Neural cell (in vitro differentiated cells): ENCODE measurements around the gene SERINC5. TPM values are rescaled to one million over a fixed set of nuclear protein-coding genes. Genes with fewer than 3 reads are reported as not detected.

ENCODE experiments used
- H2AFZ ChIP-seq: fragments of 200-600, 300-800 bp; sonication (generic), shearing (Covaris generic); 2 replicates; pipeline ENCODE4 v1.6.0; 2014; ENCODE audit warnings: low read depth, mild to moderate bottlenecking, antibody characterized with exemption, low read length, moderate library complexity
- H3F3A ChIP-seq: fragments of 200-600 bp; shearing (Covaris generic); 2 replicates; pipeline ENCODE4 v1.6.1; 2016; ENCODE audit warnings: mild to moderate bottlenecking, moderate library complexity, mixed read lengths, antibody characterized with exemption, low read length; ENCODE audit not compliant: insufficient read depth, poor library complexity, severe bottlenecking
- H3K27ac ChIP-seq: fragments of 200-600, 300-800 bp; sonication (generic), shearing (Covaris generic); 2 replicates; pipeline ENCODE4 v1.5.1; 2014; ENCODE audit warnings: mild to moderate bottlenecking, low read length, moderate library complexity
- H3K27me3 ChIP-seq: fragments of 300-800, 200-600 bp; sonication (generic), shearing (Covaris generic); 2 replicates; pipeline ENCODE4 v1.6.0; 2014; ENCODE audit warnings: mild to moderate bottlenecking, low read depth, low read length, moderate library complexity; ENCODE audit not compliant: insufficient read depth
- H3K36me3 ChIP-seq: fragments of 300-800, 200-600 bp; sonication (generic), shearing (Covaris generic); 2 replicates; pipeline ENCODE4 v1.5.1; 2014; ENCODE audit warnings: mild to moderate bottlenecking, antibody characterized with exemption, low read length, moderate library complexity; ENCODE audit not compliant: insufficient read depth
- H3K4me2 ChIP-seq: fragments of 300-800, 200-600 bp; sonication (generic), shearing (Covaris generic); 2 replicates; pipeline ENCODE4 v1.6.0; 2014; ENCODE audit warnings: mild to moderate bottlenecking, low read length
- H3K4me3 ChIP-seq: fragments of 300-800, 200-600 bp; sonication (generic), shearing (Covaris generic); 2 replicates; pipeline ENCODE4 v1.5.1; 2014; ENCODE audit warnings: mild to moderate bottlenecking, low read length, moderate library complexity
- H3K79me2 ChIP-seq: fragments of 200-600 bp; shearing (Covaris generic); replicated peaks from 2 replicates; pipeline ENCODE4 v1.6.0; 2014; ENCODE audit warnings: mild to moderate bottlenecking, low read length, moderate library complexity; ENCODE audit not compliant: insufficient read depth
- H3K9ac ChIP-seq: fragments of 300-800, 200-600 bp; sonication (generic), shearing (Covaris generic); 2 replicates; pipeline ENCODE4 v1.6.1; 2016; ENCODE audit warnings: mild to moderate bottlenecking, low read length, mixed read lengths
- H3K9me2 ChIP-seq: fragments of 200-600 bp; shearing (Covaris generic); 2 replicates; pipeline ENCODE4 v1.6.1; 2016; ENCODE audit warnings: mild to moderate bottlenecking, low read length, mixed read lengths; ENCODE audit not compliant: insufficient read depth
- H3K9me3 ChIP-seq: fragments of 200-600, 300-800 bp; sonication (generic), shearing (Covaris generic); 2 replicates; pipeline ENCODE4 v1.6.1; 2016; ENCODE audit warnings: mild to moderate bottlenecking, mixed run types, low read length, moderate library complexity, mixed read lengths
- H4K20me1 ChIP-seq: fragments of 200-600 bp; shearing (Covaris generic); 2 replicates; pipeline ENCODE4 v1.6.1; 2016; ENCODE audit warnings: mild to moderate bottlenecking, mixed run types; ENCODE audit not compliant: insufficient read depth
- CTCF ChIP-seq: fragments of 450-650 bp; IDR thresholded peaks from 2 replicates; pipeline ENCODE4 v1.5.1; 2014; ENCODE audit warnings: antibody characterized with exemption, mild to moderate bottlenecking, moderate library complexity; ENCODE audit not compliant: poor library complexity, severe bottlenecking
- EP300 ChIP-seq: fragments of 450-650 bp; conservative IDR thresholded peaks from 2 replicates; pipeline ENCODE4 v1.6.1; 2014; ENCODE audit warnings: antibody characterized with exemption, mild to moderate bottlenecking, moderate library complexity; ENCODE audit not compliant: poor library complexity, severe bottlenecking
- EZH2 ChIP-seq: fragments of 200-600, 300-800 bp; shearing (Covaris generic), sonication (generic); IDR thresholded peaks from 2 replicates; pipeline ENCODE4 v1.6.1; 2014; ENCODE audit warnings: antibody characterized with exemption, low read length, borderline replicate concordance, mild to moderate bottlenecking; ENCODE audit not compliant: insufficient read depth, poor library complexity, severe bottlenecking
- MXI1 ChIP-seq: fragments of 450-650 bp; conservative IDR thresholded peaks from 2 replicates; pipeline ENCODE4 v1.6.1; 2014; ENCODE audit warnings: antibody characterized with exemption, mild to moderate bottlenecking; ENCODE audit not compliant: poor library complexity, severe bottlenecking
- POLR2AphosphoS5 ChIP-seq: IDR thresholded peaks from 2 replicates; pipeline ENCODE4 v1.6.1; 2012
- RAD21 ChIP-seq: fragments of 450-650 bp; conservative IDR thresholded peaks from 2 replicates; pipeline ENCODE4 v1.6.1; 2014; ENCODE audit warnings: antibody characterized with exemption, mild to moderate bottlenecking, moderate library complexity
- SMC3 ChIP-seq: fragments of 450-650 bp; conservative IDR thresholded peaks from 2 replicates; pipeline ENCODE4 v1.6.1; 2014; ENCODE audit warnings: antibody characterized with exemption, mild to moderate bottlenecking, moderate library complexity; ENCODE audit not compliant: poor library complexity
- TAF1 ChIP-seq: IDR thresholded peaks from 2 replicates; pipeline ENCODE4 v1.6.1; 2012; ENCODE audit warnings: low read depth
- polyA plus RNA-seq: library from polyadenylated mRNA; depleted of rRNA; stranded (reverse); fragments of >200 nt; gene quantifications from 2 replicates; pipeline ENCODE4 v1.2.3, GENCODE V29; 2014
- TF ChIP-seq, protein P1 (sequence below): IDR thresholded peaks from 2 replicates; pipeline ENCODE4 v1.6.1; 2012; ENCODE audit warnings: borderline replicate concordance

SERINC5 gene
- polyA plus RNA-seq, 1 donor from 2014 or later: 5.8 TPM

DNA sequence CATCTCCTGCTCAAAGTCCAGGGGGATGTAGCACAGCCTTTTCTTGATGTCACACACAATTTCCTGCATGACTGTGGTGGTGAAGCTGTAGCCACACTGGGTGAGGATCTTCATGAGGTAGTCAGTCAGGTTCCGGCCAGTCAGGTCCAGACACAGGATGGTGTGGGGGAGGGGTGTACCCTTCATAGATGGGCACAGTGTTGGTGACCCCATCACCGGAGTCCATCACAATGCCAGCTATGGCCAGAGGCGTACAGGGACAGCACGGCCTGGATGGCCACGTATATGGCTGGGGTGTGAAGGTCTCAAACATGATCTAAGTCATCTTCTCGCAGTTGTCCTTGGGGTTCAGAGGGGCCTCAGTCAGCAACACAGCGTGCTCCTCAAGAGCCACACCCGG, 44.3 kb upstream of the SERINC5 start:
- no peaks in the 10 kb centered on the region for H3K27me3 ChIP-seq
- H3K4me3 ChIP-seq: no peak overlapping the region
- H3K9ac ChIP-seq: no peak overlapping the region
- H2AFZ ChIP-seq: no peak overlapping the region
- TF ChIP-seq RAD21 (no peak), SMC3 (no peak), POLR2AphosphoS5 (no peak), TAF1 (no peak), EP300 (no peak), EZH2 (no peak)
- TF ChIP-seq, protein P1, sequence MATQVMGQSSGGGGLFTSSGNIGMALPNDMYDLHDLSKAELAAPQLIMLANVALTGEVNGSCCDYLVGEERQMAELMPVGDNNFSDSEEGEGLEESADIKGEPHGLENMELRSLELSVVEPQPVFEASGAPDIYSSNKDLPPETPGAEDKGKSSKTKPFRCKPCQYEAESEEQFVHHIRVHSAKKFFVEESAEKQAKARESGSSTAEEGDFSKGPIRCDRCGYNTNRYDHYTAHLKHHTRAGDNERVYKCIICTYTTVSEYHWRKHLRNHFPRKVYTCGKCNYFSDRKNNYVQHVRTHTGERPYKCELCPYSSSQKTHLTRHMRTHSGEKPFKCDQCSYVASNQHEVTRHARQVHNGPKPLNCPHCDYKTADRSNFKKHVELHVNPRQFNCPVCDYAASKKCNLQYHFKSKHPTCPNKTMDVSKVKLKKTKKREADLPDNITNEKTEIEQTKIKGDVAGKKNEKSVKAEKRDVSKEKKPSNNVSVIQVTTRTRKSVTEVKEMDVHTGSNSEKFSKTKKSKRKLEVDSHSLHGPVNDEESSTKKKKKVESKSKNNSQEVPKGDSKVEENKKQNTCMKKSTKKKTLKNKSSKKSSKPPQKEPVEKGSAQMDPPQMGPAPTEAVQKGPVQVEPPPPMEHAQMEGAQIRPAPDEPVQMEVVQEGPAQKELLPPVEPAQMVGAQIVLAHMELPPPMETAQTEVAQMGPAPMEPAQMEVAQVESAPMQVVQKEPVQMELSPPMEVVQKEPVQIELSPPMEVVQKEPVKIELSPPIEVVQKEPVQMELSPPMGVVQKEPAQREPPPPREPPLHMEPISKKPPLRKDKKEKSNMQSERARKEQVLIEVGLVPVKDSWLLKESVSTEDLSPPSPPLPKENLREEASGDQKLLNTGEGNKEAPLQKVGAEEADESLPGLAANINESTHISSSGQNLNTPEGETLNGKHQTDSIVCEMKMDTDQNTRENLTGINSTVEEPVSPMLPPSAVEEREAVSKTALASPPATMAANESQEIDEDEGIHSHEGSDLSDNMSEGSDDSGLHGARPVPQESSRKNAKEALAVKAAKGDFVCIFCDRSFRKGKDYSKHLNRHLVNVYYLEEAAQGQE: no peak
- H4K20me1 ChIP-seq: no peaks in the 10 kb centered on the region
- no peaks in the 10 kb centered on the region for H3K36me3 ChIP-seq
- H3K9me3 ChIP-seq: no peaks in the 10 kb centered on the region
- no peaks in the 10 kb centered on the region for H3K9me2 ChIP-seq
- H3K4me2 ChIP-seq: no peak overlapping the region
- no peaks in the 10 kb centered on the region for H3F3A ChIP-seq
- no peak overlapping the region for H3K27ac ChIP-seq
- H3K79me2 ChIP-seq: no peaks in the 10 kb centered on the region

GRCh38 chr5:80299601-80300000, 43.8 kb upstream of the SERINC5 start:
- Histone ChIP-seq H3K27ac (no peak overlapping the region), H3K9ac (no peak overlapping the region), H3K9me2 (no peaks in the 10 kb centered on the region), H2AFZ (no peak overlapping the region), H3K36me3 (no peaks in the 10 kb centered on the region), H3K9me3 (no peaks in the 10 kb centered on the region), H3K79me2 (no peaks in the 10 kb centered on the region), H3F3A (no peaks in the 10 kb centered on the region), H3K27me3 (no peaks in the 10 kb centered on the region), H4K20me1 (no peaks in the 10 kb centered on the region), H3K4me2 (no peak overlapping the region), H3K4me3 (no peak overlapping the region)
- TF ChIP-seq MXI1: no peak
- no peak for TF ChIP-seq EP300
- TF ChIP-seq, protein P1: no peak
- TF ChIP-seq EZH2: no peak
- TF ChIP-seq CTCF: no peak
- TF ChIP-seq RAD21: no peak
